GM19438 (cell line): ENCODE data around the gene UTS2R.
"Not testable (repeated sequence)": the region's sequence is repeated elsewhere in the genome, so short reads cannot be mapped to it uniquely, and the experiment has no call there.

Experiments used
- ATAC-seq: cut with Tn5 transposase; IDR thresholded peaks from one replicate; pipeline ENCODE4 v1.9.1; 2021; ENCODE audit warnings: low read depth; ENCODE audit not compliant: unreplicated experiment

Gene UTS2R

GRCh38 chr17:82351254-82351712 is 20.3 kb upstream of the UTS2R start:
- ATAC-seq = peak; percentile 59

GRCh38 chr17:82351713-82352488 is 19.7 kb upstream of the UTS2R start:
- peak; percentile 56 for ATAC-seq

- no peak for ATAC-seq
Measured at GRCh38 chr17:82353484-82353883, 18.1 kb upstream of the UTS2R start.

GRCh38 chr17:82354804-82355308 is 16.7 kb upstream of the UTS2R start:
- ATAC-seq = no peak

- no peak for ATAC-seq
Measured at GRCh38 chr17:82355770-82356427, 15.7 kb upstream of the UTS2R start.

GRCh38 chr17:82356845-82357355 is 14.7 kb upstream of the UTS2R start:
- ATAC-seq = no peak

GRCh38 chr17:82357394-82357793 is 14.2 kb upstream of the UTS2R start:
- ATAC-seq = no peak

- no peak for ATAC-seq
Measured at GRCh38 chr17:82358465-82359350, 12.9 kb upstream of the UTS2R start, which contains the start of gene TEX19. TEX19 (plus strand) TSS chr17:82359247; CDS start chr17:82362151, 2,904 bp downstream.

GRCh38 chr17:82359451-82360074 is 12.0 kb upstream of the UTS2R start:
- not testable (repeated sequence) for ATAC-seq

GRCh38 chr17:82361885-82362633 is 9.5 kb upstream of the UTS2R start:
- ATAC-seq = no peak

GRCh38 chr17:82365606-82366295 is 5.8 kb upstream of the UTS2R start:
- no peak for ATAC-seq

- ATAC-seq = no peak
Measured at GRCh38 chr17:82366749-82367148, 4.8 kb upstream of the UTS2R start.

GRCh38 chr17:82367724-82368524 is 3.6 kb upstream of the UTS2R start:
- no peak for ATAC-seq

- ATAC-seq = no peak
Measured at GRCh38 chr17:82369211-82369610, 2.4 kb upstream of the UTS2R start.

- peak; percentile 81 for ATAC-seq
Measured at GRCh38 chr17:82370471-82371332, 863 bp upstream of the UTS2R start.

GRCh38 chr17:82372249-82373071 is 895 bp downstream of the UTS2R start:
- no peak for ATAC-seq
